H4 (cell line): ENCODE data around the gene SETD7. TPM values are rescaled to one million over a fixed set of nuclear protein-coding genes. Genes with fewer than 3 reads are reported as not detected.

Experiments
- DNase-seq: peaks from one replicate; pipeline ENCODE4 v3.0.0-alpha.2; 2015; ENCODE audit warnings: low spot score
- total RNA-seq: library from RNA; depleted of rRNA; stranded (reverse); fragments of >200 nt; shearing (Covaris generic); gene quantifications from 2 replicates; pipeline ENCODE4 v1.2.3, GENCODE V29; 2014; rRNA removed

Gene SETD7
- 28.6 and 40.0 TPM in 2 replicates for total RNA-seq

DNA sequence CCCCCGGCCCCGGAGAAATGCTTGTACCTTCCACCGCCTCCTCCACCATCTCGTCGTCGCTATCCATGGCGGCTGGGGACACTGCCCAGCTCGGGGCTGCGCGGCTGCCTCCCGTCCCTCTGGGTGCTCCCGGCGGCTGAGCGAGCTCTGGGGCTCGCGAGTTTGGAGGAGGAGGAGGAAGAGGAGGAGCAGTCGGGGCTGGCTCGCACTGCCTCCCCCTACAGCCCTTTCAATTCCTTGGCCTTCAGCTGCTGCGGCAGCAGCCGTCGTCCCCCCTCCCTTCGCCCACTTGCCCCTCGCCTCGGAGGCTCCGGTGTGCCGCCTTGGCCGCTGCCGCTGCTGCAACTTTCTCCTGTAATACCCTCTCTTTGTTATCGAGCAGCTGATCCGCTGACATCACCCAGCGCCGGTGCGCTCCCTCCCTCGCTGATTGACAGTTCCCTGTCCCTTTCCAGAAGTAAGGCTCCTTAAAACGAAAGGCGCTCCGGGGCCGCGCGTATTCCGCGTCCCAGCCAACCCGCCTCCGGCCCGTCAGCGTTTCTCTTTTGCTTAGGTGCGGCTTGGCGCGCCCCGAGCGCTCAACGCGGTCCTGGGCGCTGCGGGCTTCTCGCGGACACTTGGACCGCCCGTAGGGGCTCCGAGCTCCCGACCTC is at the start of gene SETD7:
Gene SETD7 (minus strand): TSS at position 149 of the 653 bp plus-strand sequence. CDS start 82 bp downstream, at position 67.
- DNase-seq, result peak; percentile 69

DNA sequence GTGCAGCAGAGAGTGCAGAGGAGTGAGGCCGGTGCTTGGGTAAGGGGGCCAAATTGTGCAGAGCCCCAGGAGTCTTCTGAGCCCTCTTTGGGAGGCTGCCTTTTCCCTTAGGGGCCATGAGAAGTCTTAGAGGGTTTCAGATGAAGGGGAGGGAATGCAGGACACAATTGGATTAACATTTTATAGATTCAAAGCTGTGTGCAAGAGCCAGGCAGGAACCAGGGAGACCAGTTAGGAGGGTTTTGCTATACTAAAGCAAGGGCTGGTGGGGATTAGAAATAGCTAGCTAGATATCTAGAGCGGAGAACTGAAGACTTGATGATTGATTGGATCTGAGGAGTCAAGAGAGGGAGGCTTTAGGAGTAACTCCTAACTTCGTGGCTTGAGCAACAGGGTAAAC is 49.5 kb upstream of the SETD7 start:
- no peak for DNase-seq

DNA sequence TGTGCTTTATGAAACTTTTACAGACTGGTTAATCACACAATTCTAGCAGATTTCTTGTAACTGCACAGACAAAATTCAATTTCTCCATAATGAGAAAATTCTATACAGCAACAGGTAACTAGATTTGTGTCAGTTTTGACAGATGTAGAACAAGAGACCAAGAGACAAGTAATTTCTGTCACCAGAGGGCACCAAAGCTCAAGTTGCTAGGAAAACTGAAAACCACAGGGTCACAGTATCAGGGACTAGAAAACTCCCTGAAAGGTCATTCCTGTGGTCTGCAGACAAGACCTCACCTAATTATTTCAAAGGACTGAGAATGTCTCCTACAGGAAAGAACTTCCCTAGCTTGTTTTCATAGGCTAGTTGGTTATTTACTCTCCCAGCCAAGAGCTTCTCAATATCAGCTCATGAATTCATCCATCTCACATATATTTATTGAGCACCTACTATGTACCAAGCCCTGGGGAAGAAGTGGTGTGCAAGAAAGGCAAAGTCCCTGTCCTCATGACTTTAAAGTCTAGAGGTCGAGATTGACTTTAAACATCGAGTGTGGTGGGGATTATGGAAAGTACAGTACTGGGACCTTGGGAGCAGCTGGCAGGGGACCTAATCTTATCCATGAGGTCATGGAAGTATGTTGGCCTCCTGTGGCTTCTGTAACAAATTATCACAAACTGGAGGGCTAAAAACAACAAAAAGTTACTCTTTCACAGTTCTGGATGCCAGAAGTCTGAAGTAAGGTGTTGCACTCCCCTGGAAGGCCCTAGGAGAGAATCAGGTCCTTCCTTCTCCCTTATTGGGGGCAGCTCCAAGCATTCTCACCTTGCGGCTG is 47.8 kb upstream of the SETD7 start:
- peak; percentile 76 for DNase-seq

DNA sequence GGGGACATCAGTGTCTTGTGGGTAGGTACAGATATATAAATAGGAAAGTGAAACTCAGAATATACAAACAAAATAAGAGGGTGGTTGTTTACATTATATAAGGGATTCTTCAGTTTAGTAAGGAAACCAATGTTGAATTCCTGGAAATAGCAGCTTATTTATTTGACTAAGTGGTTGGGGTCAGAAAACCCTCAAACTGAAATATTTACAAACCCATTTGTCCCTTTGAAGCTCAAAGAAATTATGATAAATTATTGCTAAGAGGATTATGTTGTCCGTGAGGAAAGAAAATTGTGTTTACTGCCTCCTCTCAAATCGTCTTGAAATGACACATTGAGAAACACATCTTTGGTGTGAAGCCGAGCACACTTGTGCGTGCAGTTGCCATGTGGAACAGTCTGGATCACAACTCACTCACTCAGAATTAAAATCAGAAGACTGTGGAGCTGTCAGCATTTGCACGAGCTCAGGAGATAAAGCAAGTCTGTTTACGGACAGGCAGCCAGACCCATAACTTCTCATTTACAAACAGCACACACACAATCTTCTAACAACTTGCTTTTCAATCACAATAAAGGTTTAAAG is 46.8 kb upstream of the SETD7 start:
- no peak for DNase-seq

DNA sequence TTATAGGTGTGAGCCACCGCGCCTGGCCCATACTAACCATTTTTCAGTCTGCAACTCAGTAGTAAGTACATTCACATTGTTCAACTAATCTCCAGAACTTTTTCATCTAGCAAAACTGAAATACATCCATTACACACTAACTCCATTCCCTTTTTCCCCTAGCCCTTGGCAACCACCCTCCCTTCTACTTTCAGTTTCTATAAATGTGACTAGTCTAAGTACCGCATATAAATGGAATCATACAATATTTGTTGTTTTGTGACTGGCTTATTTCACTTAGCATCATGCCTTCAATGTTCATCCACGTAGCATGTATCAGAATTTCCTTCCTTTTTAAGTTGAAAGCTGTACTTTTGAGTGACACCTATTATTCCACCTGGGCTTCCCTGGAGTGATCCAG is 44.6 kb upstream of the SETD7 start:
- DNase-seq, result no peak

DNA sequence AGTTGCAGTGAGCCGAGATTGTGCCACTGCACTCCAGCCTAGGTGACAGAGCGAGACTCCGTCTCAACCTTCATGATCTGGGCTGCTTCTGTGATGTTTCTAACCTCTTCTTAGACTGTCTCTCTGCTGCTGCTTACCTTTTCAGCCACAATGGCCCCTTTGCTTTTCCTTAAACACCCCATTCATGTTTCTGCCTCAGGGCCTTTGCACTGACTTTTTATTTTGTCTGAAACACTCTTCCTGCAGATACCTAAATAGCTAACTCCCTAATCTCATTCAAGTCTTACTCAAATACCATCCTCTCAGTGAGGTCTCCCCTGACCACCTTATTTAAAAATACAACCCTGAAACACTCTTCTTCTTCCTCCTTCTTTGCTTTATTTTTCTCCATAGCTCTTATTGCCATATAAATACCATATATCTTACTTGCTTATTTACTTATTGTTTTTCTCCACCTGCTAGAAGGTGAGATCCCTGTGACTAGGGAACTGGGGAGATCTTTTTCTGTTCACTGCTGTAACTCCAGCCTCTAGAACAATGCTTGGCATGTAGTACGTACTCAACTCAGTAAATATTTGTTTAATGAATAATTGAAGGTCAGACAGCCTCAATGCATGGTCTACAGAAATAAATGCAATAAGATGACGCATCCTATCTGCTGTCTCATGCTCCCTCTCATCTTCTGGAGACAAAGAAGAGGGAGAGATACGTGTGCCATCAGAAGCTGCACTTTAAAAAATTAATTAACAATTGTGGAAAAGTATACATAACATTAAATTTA is 43.8 kb upstream of the SETD7 start:
- no peak for DNase-seq

DNA sequence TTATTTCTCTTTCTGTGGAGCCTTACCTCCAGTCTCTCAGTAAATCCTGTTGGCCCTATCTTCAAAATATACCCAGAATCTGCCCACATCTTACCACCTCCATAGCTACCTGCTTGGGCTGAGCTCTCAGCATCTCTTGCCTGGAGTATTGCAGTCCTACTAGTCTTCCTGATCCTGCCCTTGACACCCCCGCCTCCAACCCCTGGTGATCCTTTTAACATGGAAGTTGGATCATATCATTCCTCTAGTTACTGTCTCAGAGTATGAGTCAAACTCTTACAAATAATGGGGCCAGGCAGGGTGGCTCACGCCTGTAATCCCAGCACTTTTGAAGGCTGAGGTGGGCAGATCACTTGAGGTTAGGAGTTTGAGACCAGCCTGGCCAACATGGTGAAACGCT is 43.1 kb upstream of the SETD7 start:
- DNase-seq, result no peak

DNA sequence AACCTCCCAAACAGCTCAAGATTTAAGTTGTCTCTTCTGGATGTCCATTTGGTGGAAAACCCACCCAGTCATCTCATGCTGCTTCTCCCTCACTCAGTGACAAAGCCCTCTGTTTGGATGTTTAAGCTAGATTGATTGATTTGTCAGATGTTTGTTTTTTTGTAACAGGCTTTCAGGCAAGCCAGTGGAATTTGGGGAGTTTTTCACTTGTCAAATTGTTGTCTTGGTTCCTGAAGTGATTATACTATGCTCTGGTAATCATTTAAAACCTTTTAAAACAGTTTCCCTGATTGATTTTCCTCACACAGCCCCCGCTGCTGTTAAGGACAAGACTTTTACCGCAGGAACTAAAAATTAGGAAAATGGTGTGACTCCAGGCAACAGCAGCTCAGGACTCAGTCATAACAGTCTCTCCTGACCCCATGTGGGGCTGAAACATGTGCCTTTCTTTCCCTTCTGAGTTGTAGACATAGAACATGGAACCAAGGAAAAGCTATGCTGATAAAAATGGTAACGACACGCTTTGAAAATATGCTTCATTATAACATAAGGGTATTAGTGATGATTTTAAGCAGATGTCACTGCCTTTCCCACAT is 40.8 kb upstream of the SETD7 start:
- no peak for DNase-seq

DNA sequence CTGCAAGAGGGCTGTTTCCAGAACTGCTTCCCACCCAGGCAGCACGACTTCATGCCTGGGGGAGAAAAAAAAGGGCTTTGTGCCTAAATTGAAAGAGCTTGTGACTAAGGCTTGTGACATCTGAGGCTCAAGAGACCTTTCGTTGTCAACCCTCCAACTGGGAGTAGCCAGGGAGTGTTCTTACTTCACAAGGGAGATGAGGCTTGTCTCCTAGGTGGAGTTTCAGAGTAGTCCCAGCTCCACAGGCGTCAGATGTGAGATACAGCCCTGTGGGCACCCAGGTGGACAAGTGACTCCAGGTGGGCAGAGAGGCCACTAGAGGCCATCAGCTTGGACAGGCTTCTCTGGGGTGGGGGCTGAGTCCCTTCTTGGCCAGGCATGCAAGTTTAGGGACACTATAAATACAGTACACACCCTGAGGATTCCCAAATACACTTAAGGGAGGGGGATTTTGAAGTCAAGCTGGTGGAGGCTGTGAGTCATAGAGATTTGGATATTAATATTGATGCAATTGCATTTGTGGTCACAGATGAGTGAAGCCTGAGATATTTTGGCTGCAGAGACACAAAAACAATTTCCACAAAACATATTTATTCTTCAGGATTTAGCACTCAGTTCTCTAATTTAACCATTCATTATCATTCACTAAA is 40.1 kb upstream of the SETD7 start:
- no peak for DNase-seq

DNA sequence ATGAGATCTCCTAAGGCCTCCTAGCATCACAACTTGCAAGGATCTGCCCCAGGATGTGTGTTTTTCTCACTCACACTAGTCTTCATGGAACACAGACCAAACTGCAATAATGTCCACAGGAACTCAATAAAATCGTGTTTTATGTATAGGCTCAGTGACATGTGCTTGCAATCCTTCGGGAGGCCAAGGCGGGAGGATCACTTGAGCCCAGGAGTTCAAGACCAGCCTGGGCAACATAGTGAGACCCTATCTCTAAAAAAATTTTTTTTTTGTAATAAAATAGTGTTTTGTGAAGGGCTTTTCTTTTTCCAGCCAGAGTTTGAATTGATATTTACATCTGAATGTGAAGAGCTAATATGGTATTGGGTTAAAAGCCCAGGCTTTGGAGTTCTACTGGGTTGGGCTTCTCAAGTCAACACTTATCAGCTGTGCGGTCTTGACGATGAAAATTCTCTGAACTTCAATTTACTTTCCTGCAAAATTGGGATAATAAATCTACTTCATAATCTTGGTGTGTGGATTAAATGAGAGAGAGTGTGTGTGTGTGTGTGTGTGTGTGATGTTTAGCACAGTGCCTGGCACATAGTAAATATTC is 38.7 kb upstream of the SETD7 start:
- DNase-seq, result no peak

DNA sequence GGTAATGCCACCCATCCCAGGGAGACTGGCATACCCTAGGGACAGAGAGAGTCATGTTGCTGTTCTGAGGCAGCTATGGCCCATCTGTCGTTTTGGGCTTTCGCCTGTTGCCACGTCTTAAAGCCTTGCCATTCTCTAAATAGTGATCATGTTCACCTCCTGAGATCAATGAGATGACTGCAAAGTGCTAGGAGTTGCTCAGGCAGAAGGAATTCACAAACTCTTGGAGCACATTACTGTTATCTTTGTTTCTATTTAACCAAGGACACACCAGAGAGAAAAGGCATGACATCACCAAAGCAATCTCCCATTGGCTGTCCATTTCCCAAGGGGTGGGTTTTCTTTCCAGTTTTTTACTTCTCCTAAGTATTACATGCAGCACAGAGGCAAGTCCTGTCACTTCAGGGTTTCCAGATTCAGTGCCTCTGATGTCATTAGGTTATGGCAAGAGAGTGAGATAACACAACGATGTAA is 37.1 kb upstream of the SETD7 start:
- DNase-seq, result no peak

DNA sequence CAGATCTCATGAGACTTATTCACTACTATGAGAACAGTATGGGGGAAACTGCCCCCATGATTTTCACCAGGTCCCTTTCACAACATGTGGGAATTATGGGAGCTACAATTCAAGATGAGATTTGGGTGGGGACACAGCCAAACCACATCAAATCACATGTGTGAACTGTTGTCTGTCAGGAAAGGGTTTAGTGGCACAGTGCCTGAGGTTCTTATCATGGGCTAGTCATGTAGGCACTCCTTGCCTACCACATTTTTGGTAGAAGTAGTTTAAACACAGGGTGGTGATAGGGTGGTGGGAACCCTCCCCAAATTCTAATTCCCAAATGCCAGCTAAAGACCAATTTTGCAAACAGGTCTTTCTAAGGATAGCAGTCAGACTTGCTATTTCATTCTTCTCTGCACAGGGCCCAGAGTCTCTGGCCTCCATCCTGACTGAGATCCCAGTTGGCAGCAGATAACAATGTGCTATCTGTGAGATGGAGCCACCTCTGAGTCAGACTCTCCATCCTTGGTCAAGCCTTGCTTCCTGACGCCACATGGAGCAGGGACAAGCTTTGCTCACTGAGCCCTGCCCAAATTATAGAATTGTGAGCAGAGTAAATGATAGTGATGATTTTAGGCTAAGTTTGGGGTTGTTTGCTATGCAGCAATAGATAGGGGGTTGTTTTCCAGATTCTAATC is 33.5 kb upstream of the SETD7 start:
- DNase-seq, result no peak

DNA sequence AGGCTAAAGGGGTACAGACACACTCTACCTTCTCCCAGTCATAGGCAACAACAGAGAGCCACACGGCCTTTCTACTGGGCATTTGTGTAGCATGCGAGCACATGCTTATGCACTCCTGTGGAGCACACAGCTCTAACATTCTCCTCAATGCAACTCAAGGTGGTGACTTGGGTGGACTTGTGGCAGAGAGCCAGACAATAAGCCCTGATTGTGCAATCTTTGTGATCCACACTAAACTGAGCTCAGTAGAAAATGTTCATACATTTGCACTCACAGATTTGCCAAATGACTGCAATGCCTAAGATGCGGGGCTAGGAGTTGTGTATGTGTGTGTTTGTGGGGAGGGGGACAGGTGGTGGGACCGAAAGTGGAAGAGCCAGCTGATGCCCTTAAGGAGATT is 31.4 kb upstream of the SETD7 start:
- DNase-seq, result no peak

DNA sequence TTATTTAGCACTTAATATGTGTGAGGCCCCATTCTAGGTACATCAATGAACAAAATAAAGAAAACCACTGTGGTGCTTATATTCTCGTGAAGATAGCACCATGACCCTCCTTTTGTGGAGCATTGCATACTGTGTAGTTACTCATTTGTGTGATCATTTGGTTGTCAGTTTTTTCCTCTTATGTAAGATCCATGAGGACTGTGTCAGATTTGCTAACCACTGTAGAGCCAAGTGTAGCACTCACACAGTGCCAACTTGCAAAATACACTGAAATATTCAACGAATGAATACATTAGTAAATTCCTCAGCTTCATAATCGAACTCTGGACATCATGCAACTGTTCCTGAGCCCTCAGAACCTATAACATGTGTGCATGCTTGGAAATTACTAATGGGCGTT is 29.5 kb upstream of the SETD7 start:
- no peak for DNase-seq

DNA sequence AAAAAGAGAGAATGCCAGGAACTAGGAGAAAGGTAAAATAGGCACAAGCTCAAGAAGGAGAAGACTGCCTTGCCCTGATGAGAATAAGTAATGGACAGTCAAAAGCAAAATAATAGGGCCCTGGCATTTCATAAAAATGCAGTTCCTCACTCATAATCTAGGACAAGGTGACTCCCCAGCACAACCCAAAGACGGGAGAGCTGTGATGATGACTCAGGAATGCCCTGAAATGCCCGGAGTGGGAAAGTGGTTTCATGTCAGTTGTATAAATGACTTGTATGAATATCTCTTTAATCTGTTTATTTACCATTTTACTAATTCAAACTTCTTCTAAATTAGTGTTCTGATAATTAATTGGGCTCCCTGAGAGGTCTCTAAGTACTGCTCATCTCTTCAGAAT is 28.8 kb upstream of the SETD7 start:
- no peak for DNase-seq

DNA sequence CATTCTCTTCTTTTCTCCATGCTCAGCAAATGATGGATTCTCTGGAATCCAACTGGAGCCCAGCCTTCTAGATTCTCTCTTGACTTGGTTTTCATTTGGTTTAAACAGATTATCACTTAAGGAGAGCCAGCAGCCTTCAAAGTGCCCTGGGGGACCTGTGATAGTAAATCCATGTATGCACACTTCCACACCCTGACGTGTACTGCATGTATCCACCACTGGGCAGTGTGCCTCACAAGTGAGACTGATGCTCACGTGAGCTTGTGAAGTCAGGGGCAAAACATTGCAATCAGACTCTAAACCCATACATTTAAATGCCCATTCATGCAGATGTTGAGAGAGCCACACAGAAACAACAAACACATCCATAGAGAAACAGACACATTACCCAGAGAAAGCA is 28.0 kb upstream of the SETD7 start:
- no peak for DNase-seq

DNA sequence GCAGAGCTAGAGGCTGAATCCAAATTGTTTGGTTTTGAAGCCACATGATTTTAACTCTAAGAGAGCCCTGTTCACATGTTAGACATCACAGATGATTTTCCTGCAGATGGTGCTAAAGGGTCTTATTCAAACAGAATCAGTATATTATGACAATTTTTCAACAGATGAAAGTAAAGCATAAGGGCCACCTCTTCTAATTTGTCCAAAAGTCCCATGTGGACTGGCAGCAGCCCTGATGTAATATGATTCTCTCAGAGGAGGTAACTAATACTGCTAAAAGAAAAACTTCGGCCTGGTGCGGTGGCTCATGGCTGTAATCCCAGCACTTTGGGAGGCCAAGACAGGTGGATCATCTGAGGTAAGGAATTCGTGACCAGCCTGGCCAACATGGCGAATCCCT is 26.0 kb upstream of the SETD7 start:
- no peak for DNase-seq

DNA sequence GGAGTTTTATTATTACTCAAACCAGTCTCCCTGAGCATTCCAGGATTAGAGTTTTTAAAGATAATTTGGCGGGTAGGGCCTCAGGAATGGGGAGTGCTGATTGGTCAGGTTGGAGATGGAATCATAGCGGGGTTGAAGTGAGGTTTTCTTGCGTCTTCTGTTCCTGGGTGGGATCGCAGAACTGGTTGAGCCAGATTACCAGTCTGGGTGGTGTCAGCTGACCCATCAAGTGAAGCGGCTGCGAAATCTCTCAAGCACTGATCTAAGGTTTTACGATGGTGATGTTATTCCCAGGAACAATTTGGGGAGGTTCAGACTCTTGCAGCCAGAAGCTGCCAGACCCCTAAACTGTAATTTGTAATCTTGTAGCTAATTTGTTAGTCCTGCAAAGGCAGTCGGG is 25.1 kb upstream of the SETD7 start:
- DNase-seq, result no peak

DNA sequence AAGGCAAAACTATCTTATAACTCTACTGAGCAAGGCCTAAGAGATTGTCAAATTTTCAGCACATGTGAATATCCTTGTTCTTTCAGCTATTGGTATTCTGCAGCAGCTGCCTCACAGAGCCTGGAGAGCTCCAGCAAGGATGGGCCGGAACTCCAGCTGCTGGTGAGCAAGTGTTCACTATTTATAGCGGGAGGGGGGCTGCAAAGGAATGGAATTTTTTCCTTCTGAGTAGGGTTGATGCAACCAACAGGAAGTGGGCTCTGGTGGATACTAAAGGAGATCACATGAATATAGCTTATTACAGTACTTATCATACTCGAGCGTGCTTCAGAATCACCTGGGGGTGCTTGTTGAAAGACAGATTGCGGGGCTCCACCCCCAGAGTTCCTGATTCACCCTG is 20.2 kb upstream of the SETD7 start:
- DNase-seq, result no peak

DNA sequence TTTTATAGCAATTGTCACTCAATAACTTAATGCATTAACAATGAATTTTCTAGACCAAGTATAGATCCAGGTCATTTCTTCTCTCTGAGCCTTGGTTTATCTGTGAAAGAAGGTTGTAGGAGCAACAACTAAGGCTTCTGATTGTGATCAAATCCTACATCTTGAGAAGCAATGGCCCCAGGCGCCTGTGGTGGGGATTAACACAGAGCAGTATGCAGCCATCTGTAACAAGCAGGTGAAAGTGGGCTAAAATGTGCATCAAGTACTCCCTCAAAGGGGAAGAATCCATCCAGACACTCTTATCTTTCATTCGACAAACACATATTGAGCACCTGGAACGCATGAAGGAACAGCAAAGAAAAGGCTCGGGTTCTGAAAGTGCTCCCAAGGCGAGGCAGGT is 19.1 kb upstream of the SETD7 start:
- no peak for DNase-seq
